Hepatocyte (in vitro differentiated cells): ENCODE measurements around the gene PKN2. TPM values are rescaled to one million over a fixed set of nuclear protein-coding genes. Genes with fewer than 3 reads are reported as not detected.

Experiments used
- DNase-seq: peaks from one replicate; pipeline ENCODE4 v3.0.0-alpha.2; 2016; ENCODE audit warnings: low spot score
- H2AFZ ChIP-seq: fragments of 200-600 bp; sonication (generic); 2 replicates; pipeline ENCODE4 v1.6.0; 2016; ENCODE audit warnings: antibody characterized with exemption, mild to moderate bottlenecking
- H3K27ac ChIP-seq: fragments of 200-600 bp; sonication (generic); 2 replicates; pipeline ENCODE4 v1.5.1; 2016; ENCODE audit warnings: mild to moderate bottlenecking
- H3K27me3 ChIP-seq: fragments of 200-600 bp; sonication (generic); 2 replicates; pipeline ENCODE4 v1.6.1; 2016
- H3K36me3 ChIP-seq: fragments of 200-600 bp; sonication (generic); replicated peaks from 2 replicates; pipeline ENCODE4 v1.5.1; 2016; ENCODE audit warnings: low read depth; ENCODE audit not compliant: insufficient read depth
- H3K4me1 ChIP-seq: fragments of 200-600 bp; sonication (generic); 2 replicates; pipeline ENCODE4 v1.5.1; 2016; ENCODE audit warnings: mild to moderate bottlenecking, moderate library complexity; ENCODE audit not compliant: insufficient read depth
- H3K4me2 ChIP-seq: fragments of 200-600 bp; sonication (generic); 2 replicates; pipeline ENCODE4 v1.6.0; 2016
- H3K4me3 ChIP-seq: fragments of 200-600 bp; sonication (generic); 2 replicates; pipeline ENCODE4 v1.5.1; 2016; ENCODE audit warnings: mild to moderate bottlenecking
- H3K79me2 ChIP-seq: fragments of 200-600 bp; sonication (generic); 2 replicates; pipeline ENCODE4 v1.6.0; 2017; ENCODE audit warnings: mild to moderate bottlenecking
- H3K9me2 ChIP-seq: fragments of 200-600 bp; sonication (generic); replicated peaks from 2 replicates; pipeline ENCODE4 v1.6.0; 2017; ENCODE audit warnings: mild to moderate bottlenecking; ENCODE audit not compliant: insufficient read depth
- H3K9me3 ChIP-seq: fragments of 200-600 bp; sonication (generic); 2 replicates; pipeline ENCODE4 v1.5.1; 2016; ENCODE audit warnings: low read depth, mild to moderate bottlenecking
- H4K20me1 ChIP-seq: fragments of 200-600 bp; sonication (generic); 2 replicates; pipeline ENCODE4 v1.6.0; 2016; ENCODE audit warnings: mild to moderate bottlenecking; ENCODE audit not compliant: insufficient read depth, poor library complexity, severe bottlenecking
- EZH2 ChIP-seq: fragments of 200-600 bp; sonication (generic); IDR thresholded peaks from 2 replicates; pipeline ENCODE4 v1.6.1; 2016; ENCODE audit warnings: antibody characterized with exemption, mild to moderate bottlenecking, borderline replicate concordance
- EZH2phosphoT487 ChIP-seq: fragments of 200-600 bp; sonication (generic); IDR thresholded peaks from one replicate; pipeline ENCODE4 v1.6.1; 2018; ENCODE audit warnings: antibody characterized with exemption, mild to moderate bottlenecking, low read depth, moderate library complexity; ENCODE audit not compliant: unreplicated experiment, severe bottlenecking
- WGBS: methylation state at CpG from one replicate; pipeline ENCODE4 v1.1.6; 2016; ENCODE audit warnings: low lambda C conversion rate; ENCODE audit errors: missing lambda C conversion rate; 5-methylcytosine and 5-hydroxymethylcytosine counted together
- polyA plus RNA-seq: library from polyadenylated mRNA; unstranded; fragments of >200 nt; fragmentation: Nextera tagmentation; extraction: Ambion mirVana; gene quantifications from 2 replicates; pipeline ENCODE4 v1.2.1, GENCODE V29; 2016
- total RNA-seq: library from RNA; depleted of rRNA; stranded (reverse); fragments of >200 nt; gene quantifications from 2 replicates; pipeline ENCODE4 v1.2.3, GENCODE V29; 2014
- TF ChIP-seq, protein P1 (sequence below): fragments of 200-600 bp; sonication (generic); IDR thresholded peaks from 2 replicates; pipeline ENCODE4 v1.5.1; 2016; ENCODE audit warnings: antibody characterized with exemption, mild to moderate bottlenecking; ENCODE audit not compliant: poor library complexity

Gene PKN2
- total and polyA plus RNA-seq, 2 experiments from 2014 or later = 16.4 to 54.0 TPM

DNA sequence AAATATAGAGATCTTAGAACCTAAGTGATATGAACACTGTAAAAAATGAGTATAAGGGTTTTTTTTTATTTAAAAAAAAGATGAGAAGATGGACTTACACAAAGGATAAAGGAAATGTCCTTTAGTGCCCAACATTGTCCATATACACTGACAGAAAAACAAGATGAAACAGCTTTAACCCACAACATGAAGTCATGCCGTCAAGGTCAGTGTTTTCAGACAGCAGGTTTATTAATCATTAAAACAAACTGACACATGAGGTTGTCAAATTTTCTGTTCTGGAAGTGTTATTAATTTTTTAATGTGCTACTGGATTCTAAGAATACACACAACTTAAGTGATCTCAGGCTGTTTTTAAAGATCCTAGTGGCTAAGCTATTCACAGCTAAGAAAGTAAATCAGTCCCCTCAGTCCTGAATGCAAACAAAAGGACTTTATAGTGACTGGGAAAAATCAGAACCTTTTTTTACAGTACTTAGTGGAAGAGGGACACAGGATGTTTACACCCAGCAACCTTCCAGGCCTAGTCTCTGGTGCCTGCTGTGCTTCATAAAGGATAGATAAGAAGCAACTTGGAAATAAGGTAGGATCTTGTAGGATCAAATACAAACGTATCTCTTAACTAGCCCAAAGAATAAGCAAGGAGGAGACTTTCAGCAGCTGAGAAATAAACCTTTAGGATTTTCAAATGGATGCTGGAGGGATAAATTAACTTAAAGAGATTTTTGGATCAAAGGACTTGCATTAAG, 21.9 kb upstream of the PKN2 start:
- H3K27ac ChIP-seq = peak overlapping the region; percentile 4

DNA sequence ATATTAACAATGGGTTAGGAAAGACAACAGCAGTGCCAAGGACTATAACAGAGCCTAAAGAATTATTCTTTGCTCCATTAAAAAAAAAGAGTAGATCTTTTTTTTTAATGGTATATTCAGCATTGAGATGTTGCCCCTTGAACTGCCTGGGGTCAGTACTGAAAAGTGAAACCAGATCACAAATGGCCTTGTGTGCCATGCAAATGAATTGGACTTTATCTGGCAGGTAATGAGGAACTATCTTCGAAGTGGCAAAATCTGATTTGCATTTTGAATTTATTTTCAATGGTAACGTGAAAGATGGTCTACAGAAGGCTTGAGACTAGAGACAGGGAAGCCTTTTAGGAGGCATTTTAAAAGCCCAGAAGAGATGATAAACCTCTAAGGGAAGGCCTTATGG, 21.4 kb upstream of the PKN2 start:
- no peaks in the 10 kb centered on the region for H3K4me1 ChIP-seq
- TF ChIP-seq EZH2 (no peak), EZH2phosphoT487 (no peak)
- TF ChIP-seq, protein P1, sequence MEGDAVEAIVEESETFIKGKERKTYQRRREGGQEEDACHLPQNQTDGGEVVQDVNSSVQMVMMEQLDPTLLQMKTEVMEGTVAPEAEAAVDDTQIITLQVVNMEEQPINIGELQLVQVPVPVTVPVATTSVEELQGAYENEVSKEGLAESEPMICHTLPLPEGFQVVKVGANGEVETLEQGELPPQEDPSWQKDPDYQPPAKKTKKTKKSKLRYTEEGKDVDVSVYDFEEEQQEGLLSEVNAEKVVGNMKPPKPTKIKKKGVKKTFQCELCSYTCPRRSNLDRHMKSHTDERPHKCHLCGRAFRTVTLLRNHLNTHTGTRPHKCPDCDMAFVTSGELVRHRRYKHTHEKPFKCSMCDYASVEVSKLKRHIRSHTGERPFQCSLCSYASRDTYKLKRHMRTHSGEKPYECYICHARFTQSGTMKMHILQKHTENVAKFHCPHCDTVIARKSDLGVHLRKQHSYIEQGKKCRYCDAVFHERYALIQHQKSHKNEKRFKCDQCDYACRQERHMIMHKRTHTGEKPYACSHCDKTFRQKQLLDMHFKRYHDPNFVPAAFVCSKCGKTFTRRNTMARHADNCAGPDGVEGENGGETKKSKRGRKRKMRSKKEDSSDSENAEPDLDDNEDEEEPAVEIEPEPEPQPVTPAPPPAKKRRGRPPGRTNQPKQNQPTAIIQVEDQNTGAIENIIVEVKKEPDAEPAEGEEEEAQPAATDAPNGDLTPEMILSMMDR = no peak
- H2AFZ ChIP-seq = no peak overlapping the region
- H3K9me3 ChIP-seq = no peaks in the 10 kb centered on the region
- WGBS = 48% methylated on average over 2 of the region's 2 CpGs
- no peaks in the 10 kb centered on the region for H3K27me3 ChIP-seq
- H3K27ac ChIP-seq = peak overlapping the region; percentile 4
- no peaks in the 10 kb centered on the region for H4K20me1 ChIP-seq
- no peaks in the 10 kb centered on the region for H3K9me2 ChIP-seq
- DNase-seq = no peak
- no peaks in the 10 kb centered on the region for H3K36me3 ChIP-seq
- no peaks in the 10 kb centered on the region for H3K79me2 ChIP-seq
- H3K4me2 ChIP-seq = no peak overlapping the region
- no peak overlapping the region for H3K4me3 ChIP-seq

More for the DNA sequence above, 21.9 kb upstream of the PKN2 start:
- no peaks in the 10 kb centered on the region for H3K79me2 ChIP-seq
- no peaks in the 10 kb centered on the region for H4K20me1 ChIP-seq
- no peaks in the 10 kb centered on the region for H3K9me2 ChIP-seq
- no peak overlapping the region for H3K4me3 ChIP-seq
- H3K36me3 ChIP-seq = no peaks in the 10 kb centered on the region
- TF ChIP-seq EZH2 (no peak), EZH2phosphoT487 (no peak)
- no peaks in the 10 kb centered on the region for H3K9me3 ChIP-seq
- peak overlapping the region; percentile 10 for H2AFZ ChIP-seq
- no peaks in the 10 kb centered on the region for H3K4me1 ChIP-seq
- H3K27me3 ChIP-seq = no peaks in the 10 kb centered on the region
- H3K4me2 ChIP-seq = no peak overlapping the region
- no peak for DNase-seq
- 9% methylated on average over 2 of the region's 2 CpGs for WGBS

DNA sequence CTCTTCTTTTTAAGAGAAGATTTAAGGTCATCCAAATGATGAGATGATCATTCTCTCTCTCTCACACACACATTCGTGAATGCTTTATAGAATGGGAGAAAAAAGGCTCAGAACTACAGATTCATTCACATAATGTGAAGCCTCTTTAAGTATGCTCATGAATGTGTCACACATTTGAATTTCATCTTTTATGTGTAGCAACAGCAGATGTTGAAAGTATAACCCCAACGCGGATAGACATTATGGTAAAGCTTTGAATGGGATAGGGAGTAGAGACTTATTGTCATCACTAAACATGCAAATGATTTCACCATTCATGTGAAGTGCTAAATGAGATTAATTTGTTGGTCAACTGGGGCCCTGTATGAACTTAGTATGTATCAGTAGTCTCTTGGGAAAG, 15.7 kb upstream of the PKN2 start:
- H2AFZ ChIP-seq = no peak overlapping the region
- H3K4me3 ChIP-seq = no peak overlapping the region
- H3K36me3 ChIP-seq = no peaks in the 10 kb centered on the region
- WGBS = 90% methylated on average over 3 of the region's 3 CpGs
- no peaks in the 10 kb centered on the region for H3K9me3 ChIP-seq
- TF ChIP-seq EZH2phosphoT487 = no peak
- H3K27ac ChIP-seq = no peak overlapping the region
- no peak for DNase-seq
- no peaks in the 10 kb centered on the region for H3K4me1 ChIP-seq
- H3K9me2 ChIP-seq = no peaks in the 10 kb centered on the region
- no peaks in the 10 kb centered on the region for H3K27me3 ChIP-seq
- H4K20me1 ChIP-seq = no peaks in the 10 kb centered on the region
- H3K79me2 ChIP-seq = no peaks in the 10 kb centered on the region
- H3K4me2 ChIP-seq = no peak overlapping the region

DNA sequence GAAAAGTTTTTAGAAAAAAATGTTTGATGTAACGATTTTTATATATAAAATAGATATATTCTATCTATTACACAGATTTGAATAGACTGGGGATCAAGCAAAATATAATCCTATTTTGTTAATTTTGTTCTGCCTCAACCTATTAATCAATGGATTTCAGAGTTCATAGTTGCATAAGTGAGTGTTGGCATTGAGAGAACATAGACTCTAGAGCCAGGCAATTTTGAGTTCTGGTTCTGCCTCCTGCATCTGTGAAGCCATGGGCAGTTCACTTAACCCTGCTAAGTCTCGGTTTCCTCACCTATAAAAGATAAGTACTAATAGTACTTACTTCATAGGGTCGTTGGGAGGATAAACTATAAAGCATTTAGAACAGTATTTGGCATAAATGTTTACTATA, 13.6 kb upstream of the PKN2 start:
- H3K4me1 ChIP-seq = no peaks in the 10 kb centered on the region
- H2AFZ ChIP-seq = no peak overlapping the region
- no peaks in the 10 kb centered on the region for H3K9me3 ChIP-seq
- DNase-seq = no peak
- no peaks in the 10 kb centered on the region for H3K79me2 ChIP-seq
- H3K27ac ChIP-seq = no peak overlapping the region
- no peaks in the 10 kb centered on the region for H3K9me2 ChIP-seq
- no peak overlapping the region for H3K4me3 ChIP-seq
- no peaks in the 10 kb centered on the region for H3K27me3 ChIP-seq
- no peak overlapping the region for H3K4me2 ChIP-seq
- WGBS = 76% methylated on average over 3 of the region's 3 CpGs
- H4K20me1 ChIP-seq = no peaks in the 10 kb centered on the region
- H3K36me3 ChIP-seq = no peaks in the 10 kb centered on the region
- TF ChIP-seq EZH2 = no peak
- TF ChIP-seq, protein P1 = no peak
- TF ChIP-seq EZH2phosphoT487 = no peak
